ENCODE results near the gene HSF2.
"Not testable (repeated sequence)": the region's sequence is repeated elsewhere in the genome, so short reads cannot be mapped to it uniquely, and the experiment has no call there.

HSF2 gene

GRCh38 chr6:122431780-122432179, 32.3 kb downstream of the HSF2 start:
- DNase-seq = no peak
- in situ Hi-C loops (cut with MboI; ENCODE audit: low pct_unique_long_range_greater_than_20kb, low sequenced_read_pairs) = no loop called here

GRCh38 chr6:122432816-122433215, 33.4 kb downstream of the HSF2 start:
- no peak for DNase-seq
- in situ Hi-C loops (cut with MboI; ENCODE audit: low pct_unique_long_range_greater_than_20kb, low sequenced_read_pairs) = no loop called here

- DNase-seq = no peak
- in situ Hi-C loops (cut with MboI; ENCODE audit: low pct_unique_long_range_greater_than_20kb, low sequenced_read_pairs) = no loop called here
These were observed 39.5 kb downstream of the HSF2 start for GRCh38 chr6:122438975-122439374.

GRCh38 chr6:122445274-122445673, 45.8 kb downstream of the HSF2 start:
- DNase-seq = no peak
- in situ Hi-C loops (cut with MboI; ENCODE audit: low pct_unique_long_range_greater_than_20kb, low sequenced_read_pairs) = no loop called here

GRCh38 chr6:122449069-122449468, 49.6 kb downstream of the HSF2 start:
- in situ Hi-C loops (cut with MboI; ENCODE audit: low pct_unique_long_range_greater_than_20kb, low sequenced_read_pairs) = no loop called here
- DNase-seq = no peak

- in situ Hi-C loops (cut with MboI; ENCODE audit: low pct_unique_long_range_greater_than_20kb, low sequenced_read_pairs) = no loop called here
- no peak for DNase-seq
These were observed 53.1 kb downstream of the HSF2 start for GRCh38 chr6:122452509-122452908.

- in situ Hi-C loops (cut with MboI; ENCODE audit: low pct_unique_long_range_greater_than_20kb, low sequenced_read_pairs) = no loop called here
- DNase-seq = no peak
These were observed 55.2 kb downstream of the HSF2 start for GRCh38 chr6:122454673-122455072.

- in situ Hi-C loops (cut with MboI; ENCODE audit: low pct_unique_long_range_greater_than_20kb, low sequenced_read_pairs); DNase-seq: not testable (repeated sequence)
These were observed 55.7 kb downstream of the HSF2 start for GRCh38 chr6:122455116-122455515.

- in situ Hi-C loops (cut with MboI; ENCODE audit: low pct_unique_long_range_greater_than_20kb, low sequenced_read_pairs) = no loop called here
- no peak for DNase-seq
These were observed 58.6 kb downstream of the HSF2 start for GRCh38 chr6:122458087-122458486.

GRCh38 chr6:122459240-122459639, 59.8 kb downstream of the HSF2 start:
- in situ Hi-C loops (cut with MboI; ENCODE audit: low pct_unique_long_range_greater_than_20kb, low sequenced_read_pairs) = no loop called here
- DNase-seq = no peak

GRCh38 chr6:122459865-122460416, 60.5 kb downstream of the HSF2 start:
- DNase-seq; in situ Hi-C loops (cut with MboI; ENCODE audit: low pct_unique_long_range_greater_than_20kb, low sequenced_read_pairs): not testable (repeated sequence)

GRCh38 chr6:122461885-122462284, 62.4 kb downstream of the HSF2 start:
- DNase-seq = no peak
- in situ Hi-C loops (cut with MboI; ENCODE audit: low pct_unique_long_range_greater_than_20kb, low sequenced_read_pairs) = no loop called here

GRCh38 chr6:122471107-122472021, 71.9 kb downstream of the HSF2 start, which contains the start of gene SERINC1:
Gene SERINC1 (minus strand): TSS chr6:122471807. CDS start chr6:122471737, 70 bp downstream.
- in situ Hi-C loops (cut with MboI; ENCODE audit: low pct_unique_long_range_greater_than_20kb, low sequenced_read_pairs) = no loop called here
- DNase-seq = peak; percentile 92

GRCh38 chr6:122472022-122472340, 72.5 kb downstream of the HSF2 start:
- in situ Hi-C loops (cut with MboI; ENCODE audit: low pct_unique_long_range_greater_than_20kb, low sequenced_read_pairs) = no loop called here
- DNase-seq = no peak

- peak; percentile 32 for DNase-seq
- in situ Hi-C loops (cut with MboI; ENCODE audit: low pct_unique_long_range_greater_than_20kb, low sequenced_read_pairs) = loop anchor here (25.0 kb wide), 1 partner anchor 261 kb away; no protein-coding TSS in a partner anchor
These were observed 76.7 kb downstream of the HSF2 start for GRCh38 chr6:122476131-122476530.

- in situ Hi-C loops (cut with MboI; ENCODE audit: low pct_unique_long_range_greater_than_20kb, low sequenced_read_pairs) = loop anchor here (25.0 kb wide), 1 partner anchor 255 kb away; no protein-coding TSS in a partner anchor
- no peak for DNase-seq
These were observed 83.3 kb downstream of the HSF2 start for GRCh38 chr6:122482750-122483080.

Data from KBM-7 (cell line).